Liver (tissue), 3 donors: ENCODE data around the gene QSOX1.

Source experiments
- CTCF ChIP-seq: fragments of 150-350 bp; IDR thresholded peaks from 2 replicates; pipeline ENCODE4 v1.5.1; 2017; ENCODE audit warnings: improper control_type of control experiment, low read depth, low read length; ENCODE audit not compliant: missing input control
- EGR1 ChIP-seq, 2 donors: IDR thresholded peaks; 2 replicates each; pipeline ENCODE4 v1.6.1; 2016 to 2018; ENCODE audit warnings: antibody characterized with exemption in 2 of 2, low read depth in 2 of 2
- HNF4A ChIP-seq, 2 donors: conservative IDR thresholded peaks; 2 replicates each; pipeline ENCODE4 v1.6.1; 2016; ENCODE audit warnings: antibody characterized with exemption in 2 of 2, mild to moderate bottlenecking in 2 of 2
- HNF4G ChIP-seq: IDR thresholded peaks from 2 replicates; pipeline ENCODE4 v1.6.1; 2016; ENCODE audit warnings: antibody characterized with exemption
- MAX ChIP-seq: IDR thresholded peaks from 2 replicates; pipeline ENCODE4 v1.6.1; 2016; ENCODE audit warnings: antibody characterized with exemption
- RAD21 ChIP-seq, 2 donors: IDR thresholded peaks; 2 replicates each; pipeline ENCODE4 v1.6.1; 2016; ENCODE audit warnings: antibody characterized with exemption in 2 of 2, mild to moderate bottlenecking in 2 of 2
- SP1 ChIP-seq: IDR thresholded peaks from 2 replicates; pipeline ENCODE4 v1.6.1; 2018; ENCODE audit warnings: antibody characterized with exemption, mild to moderate bottlenecking
- donor health status: healthy.
- donor health status: healthy.

- TF ChIP-seq HNF4A (conservative IDR thresholded peaks at IDR 0.05) (no peak), CTCF (no peak), MAX (no peak), HNF4G (no peak), SP1 (no peak), RAD21 (IDR thresholded peaks at IDR 0.05) (no peak), EGR1 (IDR thresholded peaks at IDR 0.05; ENCODE audit: low read depth in 2 of 2) (no peak)
These were observed 30.6 kb downstream of the QSOX1 start for GRCh38 chr1:180185281-180185680.
